Activated CD4-positive, alpha-beta T cell treated with anti-CD3 and anti-CD28 coated beads, Interleukin-2, amount 10 ng/mL, durations not matched to agents 7 days and 5 days (primary cell): Measurements from ENCODE around the gene SLC30A1. TPM values are rescaled to one million over a fixed set of nuclear protein-coding genes. Genes with fewer than 3 reads are reported as not detected.

ENCODE experiments used
- CTCF ChIA-PET: fragments of 350-600 bp; sonication (Branson Sonifier 250); formaldehyde crosslinking; loops from one replicate; lab custom pipeline; 2021; ENCODE audit warnings: antibody characterized with exemption; lab: Charles Lee
- POLR2A ChIA-PET: fragments of 350-600 bp; sonication (Branson Sonifier 250); formaldehyde crosslinking; loops from one replicate; lab custom pipeline; 2021; ENCODE audit warnings: antibody characterized with exemption; lab: Charles Lee
- DNase-seq: peaks from one replicate; pipeline ENCODE4 v3.0.0-alpha.2; 2020
- H3K27ac Mint-ChIP-seq: one replicate; pipeline ENCODE4 v1.8.0; 2021; ENCODE audit warnings: mild to moderate bottlenecking, moderate library complexity, mixed read lengths
- H3K27me3 Mint-ChIP-seq: one replicate; pipeline ENCODE4 v1.8.0; 2021; ENCODE audit warnings: mixed read lengths
- H3K36me3 Mint-ChIP-seq: one replicate; pipeline ENCODE4 v1.8.0; 2021; ENCODE audit warnings: low read depth, mixed read lengths
- H3K4me1 Mint-ChIP-seq: one replicate; pipeline ENCODE4 v1.8.0; 2021; ENCODE audit warnings: mixed read lengths
- H3K4me3 Mint-ChIP-seq: one replicate; pipeline ENCODE4 v1.8.0; 2021; ENCODE audit warnings: mild to moderate bottlenecking, moderate library complexity, mixed read lengths
- H3K9me3 Mint-ChIP-seq: one replicate; pipeline ENCODE4 v1.8.0; 2021; ENCODE audit warnings: mixed read lengths
- total RNA-seq, 2 experiments: library from RNA; stranded (reverse); gene quantifications; one replicate each; pipeline ENCODE4 v1.2.3, GENCODE V29; 2021

SLC30A1 gene
- total RNA-seq, 2 experiments from 2014 or later = 9.3 to 9.6 TPM

- Mint-ChIP-seq H3K36me3 (peaks cover 2% of the 10 kb centered on the region), H3K27me3 (no peaks in the 10 kb centered on the region), H3K27ac (peak overlapping the region; percentile 91), H3K9me3 (no peaks in the 10 kb centered on the region), H3K4me1 (peaks cover 24% of the 10 kb centered on the region), H3K4me3 (peak overlapping the region; percentile 62)
- peak; percentile 10 for DNase-seq
- CTCF ChIA-PET = interaction anchor here (0.8 to 2.4 kb wide), 5 partner anchors 8 to 28 kb away, joined by 3 to 11 read pairs (median 6); partner anchors contain the start of gene SLC30A1
- POLR2A ChIA-PET = no interaction called here
Measured at GRCh38 chr1:211606332-211606913, 27.5 kb upstream of the SLC30A1 start.

GRCh38 chr1:211605603-211606331, 26.8 kb upstream of the SLC30A1 start:
- Mint-ChIP-seq H3K36me3 (peaks cover 2% of the 10 kb centered on the region), H3K27ac (no peak overlapping the region), H3K4me3 (peak overlapping the region; percentile 62)

GRCh38 chr1:211605034-211605433, 26.1 kb upstream of the SLC30A1 start:
- no peak for DNase-seq
- Mint-ChIP-seq H3K27ac (no peak overlapping the region), H3K4me3 (no peak overlapping the region), H3K36me3 (peaks cover 2% of the 10 kb centered on the region), H3K4me1 (peaks cover 24% of the 10 kb centered on the region), H3K9me3 (no peaks in the 10 kb centered on the region), H3K27me3 (no peaks in the 10 kb centered on the region)
- POLR2A ChIA-PET = no interaction called here
- CTCF ChIA-PET = interaction anchor here (0.9 to 2.4 kb wide), 4 partner anchors 10 to 38 kb away, joined by 3 to 6 read pairs (median 4); partner anchors contain the start of gene SLC30A1

More at GRCh38 chr1:211605603-211606331, 26.8 kb upstream of the SLC30A1 start:
- ChIA-PET POLR2A (no interaction called here), CTCF (interaction anchor here (0.9 to 2.4 kb wide), 6 partner anchors 9 to 37 kb away, joined by 3 to 11 read pairs (median 6); partner anchors contain the start of gene SLC30A1)
- no peaks in the 10 kb centered on the region for H3K9me3 Mint-ChIP-seq
- no peak for DNase-seq
- H3K27me3 Mint-ChIP-seq = no peaks in the 10 kb centered on the region
- peaks cover 24% of the 10 kb centered on the region for H3K4me1 Mint-ChIP-seq

- no peaks in the 10 kb centered on the region for H3K27me3 Mint-ChIP-seq
- H3K4me1 Mint-ChIP-seq = peaks cover 24% of the 10 kb centered on the region
- no peaks in the 10 kb centered on the region for H3K9me3 Mint-ChIP-seq
- ChIA-PET CTCF (interaction anchor here (2.4 kb wide), 1 partner anchor 10 kb away, joined by 6 read pairs; no protein-coding TSS in a partner anchor), POLR2A (no interaction called here)
- H3K4me3 Mint-ChIP-seq = no peak overlapping the region
- no peak overlapping the region for H3K27ac Mint-ChIP-seq
- H3K36me3 Mint-ChIP-seq = peaks cover 2% of the 10 kb centered on the region
- no peak for DNase-seq
Measured at GRCh38 chr1:211604548-211604947, 25.6 kb upstream of the SLC30A1 start.

GRCh38 chr1:211603713-211604112, 24.8 kb upstream of the SLC30A1 start:
- Mint-ChIP-seq H3K9me3 (no peaks in the 10 kb centered on the region), H3K36me3 (peaks cover 2% of the 10 kb centered on the region), H3K27me3 (no peaks in the 10 kb centered on the region), H3K4me3 (no peak overlapping the region), H3K4me1 (peaks cover 24% of the 10 kb centered on the region), H3K27ac (no peak overlapping the region)
- no peak for DNase-seq
- ChIA-PET POLR2A (no interaction called here), CTCF (interaction anchor here (0.6 to 1.1 kb wide), 2 partner anchors 11 to 351 kb away, joined by 3 to 5 read pairs; no protein-coding TSS in a partner anchor)

GRCh38 chr1:211603191-211603701, 24.3 kb upstream of the SLC30A1 start:
- POLR2A ChIA-PET = no interaction called here

GRCh38 chr1:211601982-211602670, 23.2 kb upstream of the SLC30A1 start:
- H3K4me3 Mint-ChIP-seq = no peak overlapping the region
- ChIA-PET POLR2A (no interaction called here), CTCF (interaction anchor here (1.8 to 2.2 kb wide), 3 partner anchors 9 to 31 kb away, joined by 5 to 7 read pairs (median 5); no protein-coding TSS in a partner anchor)
- H3K4me1 Mint-ChIP-seq = peaks cover 25% of the 10 kb centered on the region
- DNase-seq = no peak
- no peak overlapping the region for H3K27ac Mint-ChIP-seq
- H3K36me3 Mint-ChIP-seq = no peaks in the 10 kb centered on the region
- H3K27me3 Mint-ChIP-seq = peaks cover 3% of the 10 kb centered on the region
- no peaks in the 10 kb centered on the region for H3K9me3 Mint-ChIP-seq

More at GRCh38 chr1:211603191-211603701, 24.3 kb upstream of the SLC30A1 start:
- Mint-ChIP-seq H3K4me1 (peaks cover 24% of the 10 kb centered on the region), H3K9me3 (no peaks in the 10 kb centered on the region), H3K27me3 (no peaks in the 10 kb centered on the region), H3K27ac (no peak overlapping the region), H3K36me3 (peaks cover 2% of the 10 kb centered on the region), H3K4me3 (no peak overlapping the region)
- no peak for DNase-seq
- CTCF ChIA-PET = interaction anchor here (0.6 to 2.2 kb wide), 6 partner anchors 8 to 351 kb away, joined by 3 to 7 read pairs (median 4); no protein-coding TSS in a partner anchor

GRCh38 chr1:211601159-211601558, 22.2 kb upstream of the SLC30A1 start:
- H3K9me3 Mint-ChIP-seq = no peaks in the 10 kb centered on the region
- H3K36me3 Mint-ChIP-seq = no peaks in the 10 kb centered on the region
- ChIA-PET CTCF (interaction anchor here (1.8 to 2.2 kb wide), 4 partner anchors 7 to 32 kb away, joined by 5 to 7 read pairs (median 5); no protein-coding TSS in a partner anchor), POLR2A (no interaction called here)
- DNase-seq = no peak
- H3K27me3 Mint-ChIP-seq = peaks cover 6% of the 10 kb centered on the region
- no peak overlapping the region for H3K4me3 Mint-ChIP-seq
- H3K27ac Mint-ChIP-seq = no peak overlapping the region
- H3K4me1 Mint-ChIP-seq = peaks cover 16% of the 10 kb centered on the region

GRCh38 chr1:211599250-211599649, 20.3 kb upstream of the SLC30A1 start:
- Mint-ChIP-seq H3K4me3 (no peak overlapping the region), H3K9me3 (no peaks in the 10 kb centered on the region), H3K27ac (no peak overlapping the region), H3K27me3 (peaks cover 10% of the 10 kb centered on the region), H3K4me1 (peaks cover 13% of the 10 kb centered on the region), H3K36me3 (no peaks in the 10 kb centered on the region)
- ChIA-PET CTCF (interaction anchor here (0.5 to 2.2 kb wide), 6 partner anchors 9 to 451 kb away, joined by 3 to 5 read pairs (median 4); no protein-coding TSS in a partner anchor), POLR2A (no interaction called here)
- no peak for DNase-seq

GRCh38 chr1:211598514-211598913, 19.6 kb upstream of the SLC30A1 start:
- CTCF ChIA-PET = interaction anchor here (2.2 kb wide), 1 partner anchor 13 kb away, joined by 5 read pairs; no protein-coding TSS in a partner anchor
- Mint-ChIP-seq H3K4me3 (no peak overlapping the region), H3K36me3 (no peaks in the 10 kb centered on the region), H3K27ac (no peak overlapping the region), H3K27me3 (peaks cover 10% of the 10 kb centered on the region), H3K9me3 (no peaks in the 10 kb centered on the region), H3K4me1 (peaks cover 13% of the 10 kb centered on the region)
- POLR2A ChIA-PET = no interaction called here
- no peak for DNase-seq

GRCh38 chr1:211596418-211597181, 17.6 kb upstream of the SLC30A1 start:
- peaks cover 10% of the 10 kb centered on the region for H3K27me3 Mint-ChIP-seq
- ChIA-PET CTCF (interaction anchor here (1.2 to 2.2 kb wide), 5 partner anchors 10 to 23 kb away, joined by 3 to 11 read pairs (median 5); partner anchors contain the start of gene SLC30A1), POLR2A (no interaction called here)
- H3K27ac Mint-ChIP-seq = no peak overlapping the region
- DNase-seq = no peak
- H3K4me3 Mint-ChIP-seq = no peak overlapping the region
- H3K36me3 Mint-ChIP-seq = no peaks in the 10 kb centered on the region
- H3K9me3 Mint-ChIP-seq = no peaks in the 10 kb centered on the region
- H3K4me1 Mint-ChIP-seq = peaks cover 13% of the 10 kb centered on the region
